Esophagus squamous epithelium (tissue), 5 donors: ENCODE measurements around the gene FOXA3. TPM values are rescaled to one million over a fixed set of nuclear protein-coding genes. Genes with fewer than 3 reads are reported as not detected.

ENCODE experiments used
- DNase-seq: peaks from one replicate; lab custom pipeline; 2025; lab: John Stamatoyannopoulos, UW
- H3K27ac ChIP-seq, 4 donors: fragments of 200-600 bp; sonication (generic); one replicate each; pipeline ENCODE4 v1.5.1; 2016 to 2019; ENCODE audit warnings: mild to moderate bottlenecking in 1 of 4
- H3K27me3 ChIP-seq, 4 donors: fragments of 200-600 bp; sonication (generic); 1 replicate in 3 of 4; 2 replicates in 1 of 4; pipeline versions ENCODE4 v1.5.1 to v1.6.0; 2017 to 2021; ENCODE audit warnings: antibody characterized with exemption in 1 of 4
- H3K36me3 ChIP-seq, 3 donors: fragments of 200-600 bp; sonication (generic); one replicate each; pipeline ENCODE4 v1.5.1; 2016 to 2019
- H3K4me1 ChIP-seq, 3 donors: fragments of 200-600 bp; sonication (generic); one replicate each; pipeline ENCODE4 v1.5.1; 2017 to 2019
- H3K4me3 ChIP-seq, 4 donors: fragments of 200-600 bp; sonication (generic); 1 replicate in 3 of 4; 2 replicates in 1 of 4; pipeline ENCODE4 v1.5.1; 2016 to 2019; ENCODE audit warnings: mild to moderate bottlenecking in 2 of 4, moderate library complexity in 1 of 4
- H3K9me3 ChIP-seq, 3 donors: fragments of 200-600 bp; sonication (generic); one replicate each; pipeline ENCODE4 v1.5.1; 2016 to 2019
- CTCF ChIP-seq, 6 experiments: fragments of 450-650 bp in 4 of 6; fragments of 200-600 bp in 2 of 6; sonication (generic) in 2 of 6; IDR thresholded peaks; one replicate each; pipeline ENCODE4 v1.5.1; 2016 to 2019; ENCODE audit warnings: antibody characterized with exemption in 6 of 6, mild to moderate bottlenecking in 4 of 6, moderate library complexity in 4 of 6
- POLR2A ChIP-seq, 4 donors: fragments of 450-650 bp; IDR thresholded peaks; one replicate each; pipeline ENCODE4 v1.6.1; 2017; ENCODE audit warnings: antibody characterized with exemption in 4 of 4, mild to moderate bottlenecking in 4 of 4, moderate library complexity in 3 of 4
- WGBS, 2 donors: methylation state at CpG; one replicate each; pipeline ENCODE4 v1.1.5; 2018; 5-methylcytosine and 5-hydroxymethylcytosine counted together
- intact Hi-C: fragments of 100-400 bp; cut with DNase I; formaldehyde crosslinking; loops from one replicate; pipeline ENCODE4 v1.15.0; 2022
- total RNA-seq, 4 donors: library from RNA; depleted of rRNA; stranded (reverse); fragments of >200 nt; gene quantifications; one replicate each; pipeline ENCODE4 v1.1.0, GENCODE V29; 2016
- donor health status: DM: yes; HTN: yes; CAD: no.

FOXA3 gene
- total RNA-seq, 4 donors from 2014 or later: 0.18 TPM; not detected in 3

GRCh38 chr19:45883881-45884681, 20.0 kb downstream of the FOXA3 start:
- Histone ChIP-seq H3K4me1 (peaks cover 27 to 58% (median 35%) of the 10 kb centered on the region in 3 donors), H3K27ac (peak overlapping the region in 1 of 4 donors; percentile 67)

GRCh38 chr19:45884682-45885555, 20.8 kb downstream of the FOXA3 start:
- Histone ChIP-seq H3K27me3 (no peaks in the 10 kb centered on the region), H3K9me3 (no peaks in the 10 kb centered on the region), H3K4me1 (peaks cover 27 to 58% (median 35%) of the 10 kb centered on the region in 3 donors), H3K4me3 (peak overlapping the region; percentile 62 to 79 (median 71)), H3K36me3 (peaks cover 0 to 12% (median 0%) of the 10 kb centered on the region in 3 donors), H3K27ac (peak overlapping the region; percentile 89 to 96 (median 96))
- 76 to 93% methylated on average over 9 to 16 of the region's 72 CpGs for WGBS, 2 donors
- intact Hi-C loops: no loop called here
- TF ChIP-seq CTCF (IDR thresholded peaks at IDR 0.05) (no peak), POLR2A (IDR thresholded peaks at IDR 0.05) (no peak)
- no peak for DNase-seq

More at GRCh38 chr19:45883881-45884681, 20.0 kb downstream of the FOXA3 start:
- peak overlapping the region in 2 of 4 donors; percentile 71 to 79 for H3K4me3 ChIP-seq
- intact Hi-C loops: no loop called here
- no peak for TF ChIP-seq POLR2A (IDR thresholded peaks at IDR 0.05)
- no peak for TF ChIP-seq CTCF (IDR thresholded peaks at IDR 0.05)
- no peaks in the 10 kb centered on the region for H3K27me3 ChIP-seq
- H3K9me3 ChIP-seq: no peaks in the 10 kb centered on the region
- no peak for DNase-seq
- 77 to 84% methylated on average over 13 to 15 of the region's 57 CpGs for WGBS, 2 donors
- H3K36me3 ChIP-seq: peaks cover 0 to 12% (median 0%) of the 10 kb centered on the region in 3 donors

GRCh38 chr19:45885556-45886426, 21.7 kb downstream of the FOXA3 start, which contains the start of gene IRF2BP1:
Gene IRF2BP1, minus strand, starts transcription at chr19:45886141. Its CDS starts 367 bp downstream, at chr19:45885774.
- DNase-seq: peak; percentile 77
- WGBS, 2 donors: 0% methylated on average over 3 to 8 of the region's 107 CpGs
- intact Hi-C loops: no loop called here
- TF ChIP-seq POLR2A (IDR thresholded peaks at IDR 0.05) (peak in 3 of 4 donors; percentile 50 to 88 (median 74)), CTCF (IDR thresholded peaks at IDR 0.05) (peak in 2 of 6 experiments; percentile 7 to 46)
- peak within 1 kb of the TSS; percentile 62 to 79 (median 71) for H3K4me3 ChIP-seq
- no peaks in the 10 kb centered on the region for H3K9me3 ChIP-seq
- H3K36me3 ChIP-seq: peaks cover 0 to 21% (median 0%) of the 10 kb centered on the region in 3 donors
- peaks cover 27 to 58% (median 35%) of the 10 kb centered on the region in 3 donors for H3K4me1 ChIP-seq
- H3K27ac ChIP-seq: peak within 1 kb of the TSS; percentile 89 to 96 (median 96)
- no peaks in the 10 kb centered on the region for H3K27me3 ChIP-seq

GRCh38 chr19:45886427-45887199, 22.5 kb downstream of the FOXA3 start:
- TF ChIP-seq CTCF (IDR thresholded peaks at IDR 0.05): peak in 1 of 6 experiments; percentile 24
- peak in 2 of 4 donors; percentile 23 to 66 for TF ChIP-seq POLR2A (IDR thresholded peaks at IDR 0.05)
- H3K4me1 ChIP-seq: peaks cover 27 to 53% (median 35%) of the 10 kb centered on the region in 3 donors
- intact Hi-C loops: no loop called here

More at GRCh38 chr19:45886427-45887199, 22.5 kb downstream of the FOXA3 start:
- whole genome bisulfite sequencing, 2 donors: 1% methylated on average over 16 to 18 of the region's 32 CpGs
- Histone ChIP-seq H3K36me3 (peaks cover 0 to 25% (median 0%) of the 10 kb centered on the region in 3 donors), H3K9me3 (no peaks in the 10 kb centered on the region), H3K27ac (peak overlapping the region; percentile 89 to 96 (median 96)), H3K4me3 (peak overlapping the region; percentile 62 to 79 (median 71)), H3K27me3 (no peaks in the 10 kb centered on the region)
- peak; percentile 63 for DNase-seq
